ENCODE results near the gene CDCA8.

CDCA8 gene

DNA sequence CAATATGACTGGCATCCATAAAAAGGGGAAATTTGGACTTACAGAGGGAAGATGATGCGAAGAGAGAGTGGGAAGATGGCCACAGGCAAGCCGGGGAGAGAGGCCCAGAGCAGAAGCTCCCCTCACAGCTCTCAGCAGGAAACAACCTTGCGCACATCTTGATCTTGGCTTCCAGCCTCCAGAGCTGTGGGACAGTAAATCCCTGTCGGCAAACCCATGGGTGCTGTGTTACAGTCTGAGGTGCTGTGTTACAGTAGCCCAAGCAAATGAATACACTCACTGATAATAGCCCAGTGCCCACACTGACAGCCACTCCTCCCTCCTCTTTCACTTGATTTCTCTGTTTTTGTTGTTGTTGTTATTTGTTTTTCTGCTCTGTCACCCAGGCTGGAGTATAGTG lies 22.4 kb downstream of the CDCA8 start:
- DNase-seq, result no peak

GRCh38 chr1:37716321-37716720 lies 24.0 kb downstream of the CDCA8 start:
- no peak for DNase-seq

DNA sequence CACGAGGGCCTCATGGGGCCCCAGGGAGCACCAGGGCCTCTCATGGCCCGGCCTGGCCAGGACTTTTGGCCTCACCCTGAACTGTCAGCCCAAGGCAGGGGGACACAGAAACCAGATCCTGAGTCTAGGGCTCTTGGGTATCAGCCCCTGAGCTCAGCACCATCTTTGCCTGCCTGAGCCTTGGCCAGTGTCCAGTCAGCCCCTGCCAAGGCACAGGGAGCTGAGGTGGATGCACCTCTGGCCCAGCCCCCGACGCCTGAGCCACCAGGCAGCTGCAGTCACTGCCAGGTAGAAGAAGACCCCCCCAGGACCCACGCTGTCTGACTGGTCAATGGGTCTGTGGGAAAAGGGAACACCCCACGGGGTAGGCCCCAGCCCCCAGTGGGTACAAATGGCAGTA lies 25.3 kb downstream of the CDCA8 start:
- no peak for DNase-seq

DNA sequence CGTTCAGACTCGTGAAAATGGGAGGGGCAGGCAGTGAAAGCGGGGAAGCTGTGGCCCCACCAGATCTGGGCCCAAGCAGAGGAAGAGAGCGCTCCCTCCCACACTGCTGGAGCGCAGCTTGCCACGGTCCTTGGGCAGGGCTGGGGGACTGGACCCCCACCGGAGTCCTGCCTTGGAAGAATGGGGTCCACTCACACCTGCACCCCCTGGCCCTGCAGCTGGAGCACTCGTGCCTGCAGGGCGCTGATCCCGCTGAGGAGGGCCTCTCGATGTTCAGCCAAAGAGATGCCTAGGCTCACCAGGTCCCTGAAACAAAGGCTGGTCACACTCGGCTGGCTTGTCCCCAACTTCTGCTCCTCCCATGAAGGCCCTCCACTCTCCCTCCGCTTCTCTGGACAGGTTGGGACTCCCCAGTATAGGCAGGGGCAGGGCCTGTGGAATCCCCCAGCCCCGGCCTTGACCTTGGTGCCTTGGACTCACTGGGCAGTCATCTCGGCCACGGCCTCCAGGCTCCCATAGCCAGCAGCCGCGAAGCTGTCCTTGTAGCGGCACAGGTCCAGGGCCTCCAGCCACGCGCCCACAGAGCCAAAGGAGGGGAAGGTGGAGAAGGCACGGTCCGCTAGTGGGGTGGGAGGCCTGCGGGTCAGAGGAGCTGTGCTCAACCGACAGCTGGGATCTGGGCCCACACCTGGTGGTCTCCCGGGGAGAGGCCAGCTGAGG lies 26.0 kb downstream of the CDCA8 start:
- DNase-seq, result no peak

DNA sequence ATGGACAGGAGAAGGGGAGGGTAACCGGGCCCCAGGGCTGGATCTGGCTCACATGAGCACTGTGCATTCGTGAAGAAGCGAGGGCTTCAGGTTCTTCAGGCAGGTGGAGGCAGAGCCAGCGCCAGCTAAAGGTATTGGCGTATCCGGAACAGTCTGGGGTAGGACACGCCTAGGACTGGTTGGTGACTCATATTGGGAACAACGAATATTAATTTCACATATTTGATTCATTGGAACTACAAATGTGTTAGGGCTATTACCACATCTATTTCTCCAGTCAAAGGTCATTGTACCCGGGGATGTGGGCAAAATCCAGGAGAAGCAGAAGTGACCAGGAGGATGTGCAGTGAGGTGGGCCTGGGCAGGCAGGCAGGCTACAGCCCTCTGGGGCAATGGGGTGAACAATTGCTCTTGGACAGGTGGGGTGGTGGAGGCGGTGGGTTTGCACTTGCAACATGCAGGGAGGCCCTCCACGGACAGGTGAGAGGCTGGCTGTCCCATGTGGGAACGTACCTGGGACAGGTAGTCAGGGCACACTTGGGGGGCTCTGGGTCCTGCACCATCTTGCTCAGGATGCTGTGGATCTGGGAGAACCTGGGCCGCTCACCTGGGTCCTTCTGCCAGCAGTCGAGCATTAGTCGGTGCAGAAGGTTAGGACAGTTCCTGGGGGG lies 26.7 kb downstream of the CDCA8 start:
- no peak for DNase-seq

- no peak for DNase-seq
Observed at GRCh38 chr1:37719572-37720195, 27.4 kb downstream of the CDCA8 start.

DNA sequence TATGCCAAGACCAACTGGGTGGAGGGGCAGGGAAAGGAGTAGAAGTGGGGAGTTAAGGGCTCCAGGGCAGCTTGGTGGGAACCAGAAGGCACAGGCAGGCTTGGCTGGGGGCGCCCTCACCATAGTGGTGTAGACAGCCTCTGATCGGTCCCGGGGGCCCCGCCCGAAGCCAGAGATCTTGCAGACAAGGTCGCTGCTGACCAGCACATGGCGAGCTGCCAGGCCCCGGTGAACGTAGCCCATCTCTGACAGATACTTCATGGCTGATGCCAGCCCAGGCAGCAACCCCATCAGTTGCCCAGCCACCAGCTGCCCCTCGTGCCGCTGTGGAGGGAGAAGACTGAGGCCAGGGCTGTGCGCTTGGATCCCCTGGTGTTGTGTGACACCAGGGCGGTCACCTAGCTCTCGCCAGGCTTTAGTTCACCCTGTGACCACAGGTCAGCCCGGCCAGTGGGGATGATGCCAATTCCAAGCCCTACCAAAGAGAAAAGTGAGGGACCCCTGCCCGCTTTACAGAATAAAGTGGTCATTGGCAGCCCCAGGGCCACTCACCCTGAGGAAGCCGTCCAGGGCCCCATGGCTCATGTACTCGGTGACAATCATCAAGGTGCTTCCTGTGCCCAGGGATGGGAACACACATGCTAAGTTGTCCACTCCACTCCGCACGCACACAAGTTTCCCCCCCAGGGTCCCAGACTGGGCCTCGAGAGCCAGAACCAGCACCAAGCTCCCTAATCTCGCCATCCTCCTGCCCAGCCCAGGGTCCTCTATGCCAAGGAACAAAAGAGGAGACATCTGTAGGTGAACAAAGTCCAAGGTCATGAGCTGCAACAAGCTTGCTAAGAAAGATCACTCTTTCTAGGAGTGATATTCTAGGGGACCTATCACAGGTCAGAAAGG lies 28.2 kb downstream of the CDCA8 start:
- DNase-seq, result no peak

GRCh38 chr1:37721565-37721964 lies 29.2 kb downstream of the CDCA8 start:
- peak in 1 of 58 donors; percentile 15 for DNase-seq

- DNase-seq, result peak in 43 of 58 donors; percentile 6 to 84 (median 46)
Observed at GRCh38 chr1:37722181-37723071, 30.1 kb downstream of the CDCA8 start.

DNA sequence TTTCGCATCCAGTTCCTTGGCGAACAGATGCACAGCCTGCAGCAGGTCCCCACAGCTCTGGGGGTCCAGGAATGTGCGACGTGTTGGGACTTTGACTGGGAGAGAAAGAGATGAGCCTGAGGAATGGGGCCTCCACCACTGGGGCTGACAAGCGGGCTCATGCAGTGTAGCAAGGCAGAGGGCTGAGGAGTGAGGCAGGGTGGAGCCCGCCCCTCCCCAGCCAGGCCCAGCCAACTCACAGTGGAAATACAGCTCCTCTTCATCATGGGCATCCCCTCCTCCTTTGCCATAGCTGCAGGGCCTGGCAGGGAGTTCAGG lies 30.7 kb downstream of the CDCA8 start:
- DNase-seq, result peak in 2 of 58 donors; percentile 17 to 22

GRCh38 chr1:37723390-37724078 lies 31.2 kb downstream of the CDCA8 start:
- no peak for DNase-seq

- DNase-seq, result no peak
Observed at GRCh38 chr1:37724575-37724974, 32.3 kb downstream of the CDCA8 start.

DNA sequence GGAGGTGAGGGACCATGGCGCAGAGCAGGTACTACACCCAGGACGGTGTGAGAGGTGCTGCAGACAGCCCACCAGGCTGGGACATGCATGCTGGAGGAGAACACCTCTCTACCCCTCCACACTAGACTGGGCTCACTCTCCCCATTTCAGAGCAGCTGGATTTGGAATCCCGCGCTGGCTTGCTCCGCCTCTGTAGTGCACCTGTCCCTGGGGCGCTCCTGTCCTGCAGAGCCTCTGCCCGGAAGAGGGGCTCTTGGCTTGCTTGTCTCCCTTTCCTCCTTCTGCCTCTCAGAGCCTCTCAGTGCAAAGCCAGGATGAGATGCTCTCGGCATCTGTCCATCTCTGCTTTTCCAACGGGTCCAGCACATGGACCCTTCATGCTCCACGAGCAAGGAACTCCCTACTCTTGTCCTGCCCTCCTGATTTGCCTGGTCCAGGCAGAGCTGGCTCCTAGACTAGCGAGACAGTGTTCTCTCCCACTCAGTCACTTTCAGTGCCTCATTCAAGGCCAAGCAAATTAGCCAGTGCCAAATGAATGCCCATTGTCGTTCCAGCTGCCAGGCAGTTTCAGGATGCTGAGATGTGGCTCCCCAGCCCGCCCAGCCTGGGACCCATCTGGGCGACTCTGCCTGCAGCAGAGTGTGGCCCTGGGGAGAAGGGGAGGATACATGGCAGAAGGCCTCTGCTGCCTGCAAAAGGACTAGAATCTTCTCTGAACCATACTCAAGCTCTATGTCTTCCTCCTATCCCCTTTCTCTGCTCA lies 33.7 kb downstream of the CDCA8 start:
- peak in 43 of 58 donors; percentile 9 to 77 (median 45) for DNase-seq

GRCh38 chr1:37726751-37727585 lies 34.7 kb downstream of the CDCA8 start:
- peak in 10 of 58 donors; percentile 6 to 52 (median 14) for DNase-seq

DNA sequence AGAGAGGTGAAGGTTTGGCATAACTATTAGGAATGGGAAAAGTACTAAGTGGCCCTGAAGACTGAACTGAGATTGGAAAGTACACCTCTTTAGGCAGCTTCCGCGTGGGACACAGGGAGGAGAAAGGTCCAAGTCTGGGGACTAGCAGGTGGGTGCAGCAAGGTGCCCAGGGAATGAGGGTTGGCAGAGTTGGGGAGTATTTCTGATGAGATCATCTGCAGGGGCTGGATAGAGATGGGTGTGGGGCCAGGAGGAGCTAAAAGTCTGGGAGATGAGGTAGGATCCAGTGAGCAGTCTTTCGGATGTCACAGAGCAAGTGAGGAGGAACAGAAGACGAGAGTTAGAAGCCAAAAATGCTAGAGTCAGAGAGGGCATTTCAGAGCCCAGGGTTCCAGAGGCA lies 36.1 kb downstream of the CDCA8 start:
- DNase-seq, result no peak

GRCh38 chr1:37730376-37730775 lies 38.1 kb downstream of the CDCA8 start:
- no peak for DNase-seq

GRCh38 chr1:37731312-37732019 lies 39.1 kb downstream of the CDCA8 start:
- peak in 4 of 58 donors; percentile 14 to 34 (median 18) for DNase-seq
